T-helper 2 cell (primary cell): ENCODE results near the gene MYL7.

Experiments used
- DNase-seq, 5 experiments: peaks; one replicate each; pipeline versions ENCODE4 v3.0.0 to v3.0.0-alpha.2; 2012 to 2022

The MYL7 gene

GRCh38 chr7:44149571-44150465 is 8.7 kb upstream of the MYL7 start:
- DNase-seq, result no peak

GRCh38 chr7:44148961-44149536 is 7.9 kb upstream of the MYL7 start:
- DNase-seq, result no peak

- no peak for DNase-seq
Measured at GRCh38 chr7:44148166-44148565, 7.0 kb upstream of the MYL7 start.

- no peak for DNase-seq
Measured at GRCh38 chr7:44147026-44147991, 6.2 kb upstream of the MYL7 start.

GRCh38 chr7:44145969-44146911 is 5.1 kb upstream of the MYL7 start:
- peak; percentile 23 to 80 (median 37) for DNase-seq

- DNase-seq, result peak; percentile 14 to 69 (median 52)
Measured at GRCh38 chr7:44145479-44145968, 4.4 kb upstream of the MYL7 start.

- no peak for DNase-seq
Measured at GRCh38 chr7:44144968-44145478, 3.9 kb upstream of the MYL7 start.

- DNase-seq, result no peak
Measured at GRCh38 chr7:44144426-44144967, 3.4 kb upstream of the MYL7 start.

- no peak for DNase-seq
Measured at GRCh38 chr7:44143646-44144250, 2.6 kb upstream of the MYL7 start.

- no peak for DNase-seq
Measured at GRCh38 chr7:44142028-44142427, 896 bp upstream of the MYL7 start.

- no peak for DNase-seq
Measured at GRCh38 chr7:44140341-44140740, 791 bp downstream of the MYL7 start.

- no peak for DNase-seq
Measured at GRCh38 chr7:44139311-44140010, 1.7 kb downstream of the MYL7 start.

GRCh38 chr7:44138698-44139097 is 2.4 kb downstream of the MYL7 start:
- no peak for DNase-seq

GRCh38 chr7:44136731-44137130 is 4.4 kb downstream of the MYL7 start:
- DNase-seq, result no peak

- DNase-seq, result no peak
Measured at GRCh38 chr7:44134943-44135628, 6.0 kb downstream of the MYL7 start.

- no peak for DNase-seq
Measured at GRCh38 chr7:44133295-44133694, 7.8 kb downstream of the MYL7 start.

- DNase-seq, result no peak
Measured at GRCh38 chr7:44132039-44132438, 9.1 kb downstream of the MYL7 start.

- DNase-seq, result peak in 1 of 5 experiments; percentile 10
Measured at GRCh38 chr7:44131173-44132029, 9.7 kb downstream of the MYL7 start.
